GM06990 (cell line): ENCODE data around the gene OMP.

ENCODE experiments used
- DNase-seq: peaks from one replicate; pipeline ENCODE4 v3.0.0-alpha.2; 2011; ENCODE audit not compliant: insufficient read length; ENCODE audit errors: extremely low read depth
- H3K27me3 ChIP-seq: replicated peaks from 2 replicates; pipeline ENCODE4 v1.6.0; 2011; ENCODE audit warnings: low read length; ENCODE audit not compliant: control insufficient read depth, insufficient read depth
- H3K36me3 ChIP-seq: 2 replicates; pipeline ENCODE4 v1.5.1; 2011; ENCODE audit warnings: low read length; ENCODE audit not compliant: control insufficient read depth, insufficient read depth
- H3K4me3 ChIP-seq: replicated peaks from 2 replicates; pipeline ENCODE4 v1.5.1; 2011; ENCODE audit warnings: low read depth, mild to moderate bottlenecking, control low read depth, low read length
- TF ChIP-seq, protein P1 (sequence below): IDR thresholded peaks from 2 replicates; pipeline ENCODE4 v1.5.1; 2011; ENCODE audit warnings: low read length, control low read depth, mild to moderate bottlenecking, inconsistent platforms; ENCODE audit not compliant: insufficient read depth, poor library complexity, severe bottlenecking

The OMP gene

DNA sequence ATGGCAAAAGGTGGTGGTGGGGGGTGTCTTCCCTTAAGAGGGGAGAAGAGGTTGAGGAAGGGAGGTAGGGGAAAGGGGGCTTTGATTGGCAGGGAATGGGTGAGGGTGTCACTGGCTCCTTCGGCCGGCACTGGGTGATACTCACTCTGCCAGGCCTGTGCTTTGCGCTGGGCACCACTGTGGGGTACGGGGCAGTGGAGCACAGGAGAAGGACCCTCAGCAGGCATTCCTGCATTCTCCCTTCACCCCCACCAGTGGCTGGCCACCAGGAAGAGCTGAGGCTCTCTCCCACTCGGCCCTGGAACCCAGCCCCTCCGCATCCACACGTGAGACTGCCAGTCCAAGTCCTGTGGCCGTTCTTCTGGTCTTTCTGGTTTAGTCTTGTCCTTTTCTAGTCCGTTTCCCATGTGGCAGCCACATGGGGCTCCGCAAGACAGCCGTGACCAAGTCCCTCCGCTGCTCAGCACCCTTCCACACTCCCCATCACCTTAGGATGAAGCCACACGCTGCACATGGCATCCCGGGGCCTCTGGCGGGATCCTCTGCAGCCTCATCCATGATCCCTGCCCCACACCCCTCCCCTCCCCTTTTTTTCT, 27.9 kb upstream of the OMP start:
- Histone ChIP-seq H3K27me3 (no peaks in the 10 kb centered on the region; the same call in 1 of the 2 replicates), H3K4me3 (no peak overlapping the region), H3K36me3 (no peaks in the 10 kb centered on the region)
- DNase-seq, result no peak
- TF ChIP-seq, protein P1, sequence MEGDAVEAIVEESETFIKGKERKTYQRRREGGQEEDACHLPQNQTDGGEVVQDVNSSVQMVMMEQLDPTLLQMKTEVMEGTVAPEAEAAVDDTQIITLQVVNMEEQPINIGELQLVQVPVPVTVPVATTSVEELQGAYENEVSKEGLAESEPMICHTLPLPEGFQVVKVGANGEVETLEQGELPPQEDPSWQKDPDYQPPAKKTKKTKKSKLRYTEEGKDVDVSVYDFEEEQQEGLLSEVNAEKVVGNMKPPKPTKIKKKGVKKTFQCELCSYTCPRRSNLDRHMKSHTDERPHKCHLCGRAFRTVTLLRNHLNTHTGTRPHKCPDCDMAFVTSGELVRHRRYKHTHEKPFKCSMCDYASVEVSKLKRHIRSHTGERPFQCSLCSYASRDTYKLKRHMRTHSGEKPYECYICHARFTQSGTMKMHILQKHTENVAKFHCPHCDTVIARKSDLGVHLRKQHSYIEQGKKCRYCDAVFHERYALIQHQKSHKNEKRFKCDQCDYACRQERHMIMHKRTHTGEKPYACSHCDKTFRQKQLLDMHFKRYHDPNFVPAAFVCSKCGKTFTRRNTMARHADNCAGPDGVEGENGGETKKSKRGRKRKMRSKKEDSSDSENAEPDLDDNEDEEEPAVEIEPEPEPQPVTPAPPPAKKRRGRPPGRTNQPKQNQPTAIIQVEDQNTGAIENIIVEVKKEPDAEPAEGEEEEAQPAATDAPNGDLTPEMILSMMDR, result no peak

DNA sequence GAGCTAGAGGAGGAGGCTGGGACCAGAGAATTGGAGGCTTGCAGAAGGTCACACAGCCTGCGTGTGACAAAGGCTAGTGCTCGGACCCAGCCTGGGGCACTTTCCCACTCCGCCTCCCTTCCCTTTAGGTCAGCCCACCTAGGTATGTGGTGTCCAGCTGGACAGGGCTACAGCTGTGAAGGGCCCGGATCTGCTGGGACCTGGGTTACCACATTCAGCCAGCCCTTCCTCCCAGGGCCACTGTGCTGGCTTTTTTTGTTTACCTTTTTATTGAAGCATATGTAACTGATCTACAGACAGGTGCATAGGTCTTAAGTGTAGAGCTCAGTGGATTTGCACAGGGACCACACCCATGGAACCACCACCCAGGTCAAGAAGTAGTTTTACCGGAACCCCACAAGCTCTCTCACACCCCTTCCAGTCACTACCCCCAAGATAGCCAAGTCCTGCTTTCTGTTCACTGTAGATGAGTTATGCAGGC, 27.2 kb upstream of the OMP start:
- no peaks in the 10 kb centered on the region; the same call in 1 of the 2 replicates for H3K27me3 ChIP-seq
- DNase-seq, result no peak
- TF ChIP-seq, protein P1, result no peak
- no peak overlapping the region for H3K4me3 ChIP-seq
- H3K36me3 ChIP-seq, result no peaks in the 10 kb centered on the region

DNA sequence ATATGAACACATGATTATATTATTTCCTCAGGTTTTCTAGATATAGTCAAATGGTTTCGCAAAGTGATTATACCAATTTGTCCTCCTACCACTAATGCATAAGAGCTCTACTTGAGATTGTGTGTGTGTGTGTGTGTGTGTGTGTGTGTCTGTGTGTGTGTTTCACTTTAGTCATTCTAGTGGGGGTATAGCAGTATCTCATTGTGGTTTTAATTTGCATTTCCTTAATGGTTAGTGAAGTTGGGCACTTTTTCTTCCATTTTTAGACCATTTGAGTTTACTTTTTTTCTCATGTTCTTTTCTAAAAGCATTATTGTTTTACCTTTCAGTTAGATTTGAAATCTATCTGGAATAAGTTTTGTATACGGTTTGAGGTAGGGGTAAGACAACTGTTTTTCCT, 23.0 kb upstream of the OMP start:
- Histone ChIP-seq H3K36me3 (no peaks in the 10 kb centered on the region), H3K27me3 (no peaks in the 10 kb centered on the region; the same call in 1 of the 2 replicates), H3K4me3 (no peak overlapping the region)
- TF ChIP-seq, protein P1, result no peak
- DNase-seq, result no peak

DNA sequence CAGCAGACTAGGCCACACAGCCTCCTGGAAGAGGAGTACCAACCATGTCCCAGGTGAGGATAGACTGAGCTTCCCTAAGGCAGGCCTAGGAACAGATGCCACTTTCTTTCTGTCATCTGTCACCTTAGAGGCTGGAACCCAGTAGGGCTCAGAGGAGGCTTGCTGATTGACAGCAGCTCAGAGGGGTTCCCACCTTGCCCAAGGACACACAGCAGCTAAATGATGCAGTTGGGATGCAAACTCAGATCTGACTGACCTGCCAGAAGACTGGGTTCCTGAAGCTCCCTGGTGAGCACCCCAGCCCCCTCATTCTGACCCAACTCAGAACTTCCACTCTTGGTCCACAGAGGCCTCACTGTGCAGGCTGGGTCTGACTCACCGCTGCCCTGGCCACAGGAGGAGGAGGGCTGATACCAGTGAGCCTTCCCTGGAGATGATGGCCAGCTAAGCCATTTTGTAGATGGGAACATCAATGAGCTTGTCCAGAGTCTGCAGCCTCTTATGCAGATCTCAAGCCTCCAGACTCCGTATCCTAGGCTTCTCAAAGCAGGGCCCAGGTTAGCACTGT, 21.9 kb upstream of the OMP start:
- no peaks in the 10 kb centered on the region for H3K36me3 ChIP-seq
- DNase-seq, result no peak
- TF ChIP-seq, protein P1, result no peak
- no peaks in the 10 kb centered on the region for H3K27me3 ChIP-seq
- no peak overlapping the region for H3K4me3 ChIP-seq

DNA sequence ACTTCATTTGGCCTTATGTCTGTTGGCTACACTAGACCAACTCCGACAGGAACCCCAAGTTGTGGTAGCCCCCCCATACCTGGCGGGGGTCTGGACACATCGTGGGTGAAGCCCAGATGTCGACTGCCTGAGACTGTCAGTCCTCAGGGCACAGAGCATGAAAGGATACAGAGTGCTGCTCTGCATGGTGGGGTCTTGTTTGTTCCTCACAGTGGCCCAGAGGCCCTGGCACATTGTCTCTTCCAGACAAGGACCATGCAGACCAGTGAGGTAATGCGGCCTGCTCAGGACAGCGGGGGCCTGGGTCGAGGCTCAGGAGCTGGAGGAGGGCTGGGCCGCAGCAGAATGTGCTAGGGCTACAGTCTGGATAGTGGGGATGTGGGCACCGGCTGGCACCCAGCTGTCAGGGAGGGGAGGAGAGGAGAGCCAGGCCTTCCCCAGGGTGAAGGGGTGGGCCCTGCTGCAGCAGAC, 21.2 kb upstream of the OMP start:
- no peak for DNase-seq
- H3K27me3 ChIP-seq, result no peaks in the 10 kb centered on the region
- TF ChIP-seq, protein P1, result no peak
- no peak overlapping the region for H3K4me3 ChIP-seq
- no peaks in the 10 kb centered on the region for H3K36me3 ChIP-seq
